C4-2B (cell line): ENCODE data around the gene HIPK1.

ENCODE experiments used
- ZFX ChIP-seq: fragments of 450-650 bp; IDR thresholded peaks from 2 replicates; pipeline ENCODE4 v1.6.1; 2017
- TF ChIP-seq, protein P1 (sequence below): fragments of 450-650 bp; conservative IDR thresholded peaks from 2 replicates; pipeline ENCODE4 v1.5.1; 2017; ENCODE audit warnings: mild to moderate bottlenecking

DNA sequence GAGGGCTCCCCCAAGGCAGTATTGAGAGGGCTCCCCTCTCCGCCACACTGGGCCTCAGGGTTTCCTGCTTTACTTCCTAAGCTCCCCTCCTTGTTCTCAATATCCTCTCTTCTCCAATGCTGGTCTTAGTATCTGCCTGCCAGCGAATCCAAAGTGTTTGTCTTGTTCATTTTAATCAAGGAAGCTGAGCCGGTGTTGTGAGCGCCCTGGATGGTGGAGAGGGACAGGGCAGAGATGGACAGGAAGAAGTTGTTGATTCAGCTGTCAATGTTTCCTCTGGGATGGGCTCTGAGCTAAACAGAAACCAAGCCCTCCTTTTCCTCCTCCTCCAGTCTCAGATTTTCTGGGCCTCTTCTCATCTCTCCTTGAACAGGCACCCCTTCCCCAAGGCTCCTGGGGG, 55.6 kb downstream of the HIPK1 start:
- TF ChIP-seq, protein P1, sequence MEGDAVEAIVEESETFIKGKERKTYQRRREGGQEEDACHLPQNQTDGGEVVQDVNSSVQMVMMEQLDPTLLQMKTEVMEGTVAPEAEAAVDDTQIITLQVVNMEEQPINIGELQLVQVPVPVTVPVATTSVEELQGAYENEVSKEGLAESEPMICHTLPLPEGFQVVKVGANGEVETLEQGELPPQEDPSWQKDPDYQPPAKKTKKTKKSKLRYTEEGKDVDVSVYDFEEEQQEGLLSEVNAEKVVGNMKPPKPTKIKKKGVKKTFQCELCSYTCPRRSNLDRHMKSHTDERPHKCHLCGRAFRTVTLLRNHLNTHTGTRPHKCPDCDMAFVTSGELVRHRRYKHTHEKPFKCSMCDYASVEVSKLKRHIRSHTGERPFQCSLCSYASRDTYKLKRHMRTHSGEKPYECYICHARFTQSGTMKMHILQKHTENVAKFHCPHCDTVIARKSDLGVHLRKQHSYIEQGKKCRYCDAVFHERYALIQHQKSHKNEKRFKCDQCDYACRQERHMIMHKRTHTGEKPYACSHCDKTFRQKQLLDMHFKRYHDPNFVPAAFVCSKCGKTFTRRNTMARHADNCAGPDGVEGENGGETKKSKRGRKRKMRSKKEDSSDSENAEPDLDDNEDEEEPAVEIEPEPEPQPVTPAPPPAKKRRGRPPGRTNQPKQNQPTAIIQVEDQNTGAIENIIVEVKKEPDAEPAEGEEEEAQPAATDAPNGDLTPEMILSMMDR = no peak
- TF ChIP-seq ZFX = no peak
